ENCODE results near the gene MAN2A1.

Gene MAN2A1

DNA sequence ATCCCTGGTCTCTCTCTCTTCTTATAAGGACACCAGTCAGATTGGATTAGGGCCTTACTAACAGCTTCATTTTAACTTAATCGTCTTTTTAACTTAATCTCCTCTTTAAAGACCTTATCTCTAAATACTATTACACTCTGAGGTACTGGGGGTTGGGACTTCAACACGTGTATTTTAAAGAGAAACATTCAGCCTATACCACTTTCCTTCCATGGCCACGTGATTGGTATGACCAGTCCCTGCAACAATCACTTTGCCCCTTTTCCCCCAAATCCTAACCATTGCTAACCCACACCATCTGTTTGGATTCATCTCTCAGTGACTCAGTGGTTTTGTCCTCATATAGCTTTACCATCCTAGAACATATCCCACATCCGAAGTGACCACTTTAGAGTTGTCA is 3.8 kb upstream of the MAN2A1 start:
- no peak for DNase-seq

DNA sequence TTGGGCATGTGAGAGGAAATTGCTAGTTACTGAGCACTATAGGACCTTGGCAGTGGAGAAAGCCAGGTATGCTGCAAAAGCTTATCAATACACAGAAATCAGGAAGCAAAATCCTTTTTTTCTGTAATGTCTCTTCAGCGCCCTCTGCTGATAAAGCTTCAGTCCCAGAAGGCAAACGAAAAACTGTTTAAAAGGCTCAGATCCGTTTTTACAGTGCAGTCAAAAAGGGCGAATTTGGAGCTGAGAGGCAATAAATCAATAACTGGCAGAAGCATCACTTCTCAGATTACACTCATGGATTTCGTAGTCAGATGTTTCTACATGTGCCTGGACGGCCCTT is 1.1 kb upstream of the MAN2A1 start:
- no peak for DNase-seq

GRCh38 chr5:109688970-109689739 is 572 bp upstream of the MAN2A1 start:
- peak; percentile 79 for DNase-seq

GRCh38 chr5:109690242-109690974 is 681 bp downstream of the MAN2A1 start:
- peak; percentile 52 for DNase-seq

DNA sequence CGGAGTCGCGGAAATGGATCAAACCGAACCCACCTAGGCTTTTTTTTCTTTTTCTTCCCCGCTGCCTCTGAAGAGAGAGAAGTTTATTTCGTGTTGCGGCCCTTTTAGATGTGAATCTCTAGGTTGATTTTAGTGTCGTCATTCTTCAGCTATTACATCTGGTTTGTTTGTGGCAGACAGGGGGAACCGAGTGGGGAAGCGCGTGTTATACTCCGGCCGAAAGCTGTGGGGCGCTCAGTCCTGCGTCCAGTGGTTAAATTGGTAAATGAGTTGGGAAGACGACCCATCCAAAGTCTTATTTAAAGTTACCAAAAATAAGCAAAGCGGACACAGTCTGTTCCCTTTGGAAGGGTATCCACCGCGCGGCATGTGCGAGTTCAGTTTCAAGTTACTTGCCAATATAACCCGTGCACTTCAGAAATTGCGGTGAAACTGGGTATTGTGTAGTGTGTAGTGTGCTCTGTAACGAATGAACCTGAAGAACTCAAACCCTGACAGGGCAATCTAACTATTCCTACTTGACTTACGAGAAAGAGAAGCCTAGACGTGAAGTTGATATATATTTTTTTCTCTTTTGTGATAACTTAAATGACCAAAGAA is 1.3 kb downstream of the MAN2A1 start:
- peak; percentile 46 for DNase-seq

GRCh38 chr5:109691996-109692395 is 2.3 kb downstream of the MAN2A1 start:
- no peak for DNase-seq

DNA sequence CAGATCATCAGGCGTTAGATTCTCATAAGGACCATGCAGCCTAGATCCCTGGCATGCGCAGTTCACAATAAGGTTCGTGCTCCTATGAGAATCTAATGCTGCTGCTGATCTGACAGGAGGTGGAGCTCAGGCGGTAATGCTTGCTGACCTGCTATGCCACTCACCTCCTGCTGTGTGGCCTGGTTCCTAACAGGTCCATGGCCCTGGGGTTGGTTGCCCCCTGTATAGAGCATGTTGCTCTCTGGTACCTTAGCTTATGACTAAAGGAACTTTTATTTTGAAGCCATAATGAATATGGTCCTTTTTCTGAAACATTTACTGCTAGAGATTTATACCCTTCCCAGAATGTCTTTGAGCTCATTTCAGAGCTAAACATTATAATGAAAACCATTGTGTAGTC is 3.1 kb downstream of the MAN2A1 start:
- DNase-seq, result no peak

- DNase-seq, result no peak
These were observed 4.0 kb downstream of the MAN2A1 start for GRCh38 chr5:109693535-109694400.

- no peak for DNase-seq
These were observed 4.7 kb downstream of the MAN2A1 start for GRCh38 chr5:109694451-109694891.

DNA sequence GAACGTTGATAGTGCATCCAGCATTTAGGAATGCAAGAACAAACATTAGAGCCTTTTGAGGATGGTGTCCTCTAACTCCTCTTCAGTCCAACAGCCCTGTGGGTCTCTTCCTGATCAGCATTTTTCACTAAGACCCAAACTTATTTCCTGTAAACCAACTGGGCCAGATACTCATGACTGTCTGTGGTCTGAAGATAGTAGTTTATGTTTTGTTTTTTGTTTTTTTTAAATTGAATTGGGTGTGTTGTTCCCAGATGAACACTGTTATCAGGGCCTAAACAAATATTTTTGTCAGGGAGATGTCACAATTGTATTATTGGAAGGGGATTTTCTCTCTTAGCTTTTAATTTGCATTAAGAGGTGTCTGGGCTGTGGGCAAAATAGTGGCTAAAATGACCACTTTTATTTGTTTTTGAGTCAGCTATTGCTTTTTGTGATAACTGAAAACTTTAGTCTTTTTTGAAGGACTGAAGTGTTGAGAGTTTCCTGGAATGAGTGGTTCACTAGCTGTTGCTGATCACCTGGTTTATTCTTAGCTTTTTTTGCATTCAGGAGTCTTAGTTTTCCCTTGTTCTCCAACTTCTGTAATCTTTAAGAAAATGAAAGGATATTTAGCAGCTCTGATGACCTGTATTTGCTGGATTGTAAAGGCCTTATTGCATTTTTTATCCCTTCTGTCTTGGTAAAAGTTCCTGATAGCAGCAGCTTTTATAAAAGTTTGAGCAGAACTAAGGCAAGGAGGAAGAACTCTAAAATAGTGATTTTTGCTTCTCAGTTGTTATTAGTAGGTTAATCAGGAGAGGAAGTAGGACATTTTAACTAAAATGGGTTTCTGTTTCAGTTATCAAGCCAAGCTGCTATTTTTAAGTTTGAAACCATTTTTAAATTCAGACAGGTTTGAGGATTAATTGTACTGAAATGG is 5.5 kb downstream of the MAN2A1 start:
- DNase-seq, result no peak

GRCh38 chr5:109697339-109697738 is 7.6 kb downstream of the MAN2A1 start:
- DNase-seq, result no peak

- DNase-seq, result no peak
These were observed 10.9 kb downstream of the MAN2A1 start for GRCh38 chr5:109700516-109701153.

DNA sequence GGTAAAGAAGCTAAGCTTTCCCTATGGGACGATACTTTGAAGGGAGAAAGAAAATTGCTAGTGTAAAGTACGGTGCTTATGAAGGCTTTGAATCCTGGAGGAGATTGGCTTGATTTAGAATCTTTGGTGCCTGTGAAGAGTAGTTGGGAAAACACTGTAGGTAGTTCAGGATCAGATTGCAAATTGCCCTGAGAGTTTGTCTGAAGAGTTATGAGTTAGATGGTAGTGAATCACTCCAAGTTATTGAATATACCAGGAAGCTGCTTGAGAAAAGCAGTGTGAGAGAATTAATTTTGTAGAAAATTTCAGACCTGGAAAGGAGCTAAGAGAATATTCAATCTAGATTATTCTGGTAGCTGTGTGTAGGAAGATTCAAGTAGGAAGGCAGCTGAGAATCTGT is 11.5 kb downstream of the MAN2A1 start:
- DNase-seq, result no peak

GRCh38 chr5:109701792-109702191 is 12.1 kb downstream of the MAN2A1 start:
- no peak for DNase-seq

DNA sequence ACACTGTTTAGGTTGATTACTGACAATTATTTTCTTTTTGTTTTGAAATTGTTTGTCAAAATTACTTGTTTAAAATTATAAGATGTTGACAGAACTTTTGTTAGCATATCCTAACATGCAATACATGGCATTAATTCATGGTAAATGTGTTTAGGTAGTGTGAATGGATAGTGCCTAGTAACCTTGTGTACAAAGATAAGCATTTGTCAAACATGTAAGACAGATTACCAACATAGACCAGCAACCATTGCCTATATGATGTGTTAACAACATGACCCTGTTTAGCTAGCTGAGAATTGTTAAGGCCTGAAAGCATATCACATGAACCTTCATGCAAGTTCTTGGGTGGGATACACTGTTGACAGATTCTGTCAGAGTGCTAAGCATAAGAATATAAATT is 13.4 kb downstream of the MAN2A1 start:
- no peak for DNase-seq

DNA sequence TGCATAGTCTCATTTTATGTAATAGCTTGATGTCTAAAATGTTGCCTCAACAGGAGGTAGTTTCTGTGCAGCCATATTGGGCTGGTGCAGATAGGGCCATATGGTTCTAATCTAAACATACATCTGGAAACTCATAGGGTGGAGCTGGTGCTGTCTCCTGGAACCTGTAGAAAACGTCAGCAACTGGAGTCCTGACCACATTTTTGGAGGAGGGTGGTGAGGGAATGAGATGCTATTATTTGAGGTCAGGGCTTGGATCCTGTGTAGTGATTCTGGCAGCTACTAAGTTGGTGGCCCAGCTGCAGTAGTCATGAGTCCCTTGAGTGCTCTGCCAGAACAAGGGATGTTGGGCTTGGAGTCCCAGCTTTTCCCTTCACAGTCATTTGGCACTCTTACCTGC is 14.1 kb downstream of the MAN2A1 start:
- no peak for DNase-seq

DNA sequence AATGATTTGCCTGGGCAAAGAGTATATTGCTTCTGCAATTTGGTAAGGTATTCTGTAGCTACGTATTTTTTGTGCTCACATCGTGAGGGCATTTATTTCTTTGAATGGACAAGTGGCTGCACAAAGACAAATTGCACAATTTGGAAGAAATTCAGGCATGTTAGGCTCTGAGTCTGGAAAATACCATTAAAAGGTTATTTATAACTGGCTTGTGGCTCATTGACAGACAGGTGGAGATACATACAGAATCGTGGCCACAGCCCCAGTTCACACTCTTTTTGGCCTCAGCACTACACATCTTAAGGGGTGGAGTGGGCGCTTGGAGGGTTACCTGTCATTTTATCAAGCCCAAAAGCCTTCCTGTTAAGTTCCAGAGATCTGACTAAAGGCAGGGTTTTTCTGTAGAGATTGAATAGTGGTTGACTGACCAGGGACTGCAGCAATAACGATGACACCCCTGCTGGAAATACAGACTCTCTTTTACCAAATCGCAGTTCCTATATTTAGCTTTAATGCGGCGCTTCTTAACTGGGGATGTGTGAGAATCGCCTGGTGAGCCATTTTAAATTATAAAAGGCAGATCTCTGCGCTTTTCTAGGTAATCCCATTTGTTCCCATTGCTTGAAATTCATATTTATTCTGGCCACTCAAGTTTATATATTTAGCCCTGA is 14.7 kb downstream of the MAN2A1 start:
- DNase-seq, result no peak

DNA sequence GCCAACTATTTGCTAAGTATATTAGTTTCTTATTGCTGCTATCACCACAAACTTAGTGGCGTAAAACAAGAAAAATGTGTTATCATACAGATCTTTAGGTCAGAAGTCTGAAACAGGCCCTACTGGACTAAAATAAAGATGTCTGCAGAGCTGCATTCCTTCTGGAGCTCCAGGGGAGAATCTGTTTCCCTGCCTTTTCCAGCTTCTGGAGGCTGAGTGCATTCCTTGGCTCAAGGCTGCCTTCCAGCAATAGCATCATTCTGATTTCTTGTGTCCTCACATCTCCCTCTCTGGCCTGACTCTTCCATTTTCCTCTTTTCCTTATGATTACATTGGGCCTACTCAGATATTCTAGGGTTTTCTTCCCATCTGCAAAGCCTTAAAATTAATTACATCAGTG is 15.9 kb downstream of the MAN2A1 start:
- DNase-seq, result no peak

DNA sequence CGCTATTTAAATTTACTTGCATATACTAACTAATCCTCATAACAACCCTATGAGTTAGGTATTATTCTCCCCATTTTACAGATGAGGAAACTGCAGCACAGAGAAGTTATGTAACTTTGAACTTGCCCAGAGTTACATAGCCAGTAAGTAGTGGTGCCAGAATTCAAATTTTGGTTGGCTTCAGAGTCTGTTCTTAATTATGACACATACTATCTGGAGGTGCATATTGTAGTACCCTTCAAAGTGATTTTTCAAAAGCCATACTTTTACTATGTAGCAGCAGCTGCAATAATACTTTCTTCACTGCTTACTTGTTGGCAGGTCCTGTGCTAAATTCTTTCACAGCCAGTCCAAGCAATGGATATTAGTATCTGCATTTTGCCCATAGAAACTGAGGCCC is 16.4 kb downstream of the MAN2A1 start:
- no peak for DNase-seq

- no peak for DNase-seq
These were observed 17.8 kb downstream of the MAN2A1 start for GRCh38 chr5:109707531-109707930.

DNA sequence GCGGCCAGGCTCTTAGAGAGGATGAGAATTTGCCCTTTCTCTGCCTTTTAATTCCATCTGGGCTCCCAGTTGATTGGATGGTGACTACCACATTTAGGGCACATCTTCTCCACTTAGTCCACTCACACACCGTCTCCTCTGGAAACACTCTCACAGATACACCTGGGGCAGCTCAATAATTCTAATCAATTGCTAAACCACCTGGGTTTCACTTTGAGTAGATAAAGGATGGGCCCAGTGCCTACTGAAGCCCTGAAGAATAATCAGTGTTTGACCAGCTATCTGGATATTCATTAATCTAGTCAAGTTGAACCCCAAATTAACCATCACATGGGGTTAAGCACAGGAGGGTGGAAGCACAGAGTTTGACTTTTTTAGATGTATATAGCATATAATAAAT is 19.1 kb downstream of the MAN2A1 start:
- no peak for DNase-seq

Measured in activated naive CD4-positive, alpha-beta T cell treated with Interleukin-2 at 50 U/mL for 16 hours (primary cell).